H9 (cell line): ENCODE results near the gene ANGPTL7. TPM values are rescaled to one million over a fixed set of nuclear protein-coding genes. Genes with fewer than 3 reads are reported as not detected.

Experiments
- DNase-seq: peaks from one replicate; pipeline ENCODE4 v3.0.0-alpha.2; 2017
- H2AFZ ChIP-seq: one replicate; pipeline ENCODE4 v1.6.1; 2013; ENCODE audit warnings: mild to moderate bottlenecking, low read length, control low read depth, moderate library complexity
- H2AK5ac ChIP-seq: 2 replicates; pipeline ENCODE4 v1.6.1; 2013; ENCODE audit warnings: low read length, control low read depth, mixed read lengths; ENCODE audit not compliant: insufficient read length
- H2BK120ac ChIP-seq: one replicate; pipeline ENCODE4 v1.6.1; 2013; ENCODE audit warnings: low read depth, mild to moderate bottlenecking, low read length, control low read depth, inconsistent platforms; ENCODE audit not compliant: poor library complexity, severe bottlenecking
- H2BK12ac ChIP-seq: 2 replicates; pipeline ENCODE4 v1.6.1; 2013; ENCODE audit warnings: low read length, control low read depth, mixed read lengths, low read depth; ENCODE audit not compliant: insufficient read length
- H2BK15ac ChIP-seq: 2 replicates; pipeline ENCODE4 v1.6.1; 2013; ENCODE audit warnings: low read depth, low read length, control low read depth
- H2BK20ac ChIP-seq: one replicate; pipeline ENCODE4 v1.6.1; 2013; ENCODE audit warnings: low read depth, mild to moderate bottlenecking, low read length, control low read depth, inconsistent platforms; ENCODE audit not compliant: poor library complexity, severe bottlenecking
- H2BK5ac ChIP-seq: 2 replicates; pipeline ENCODE4 v1.6.1; 2013; ENCODE audit warnings: low read length, control low read depth, mixed read lengths; ENCODE audit not compliant: insufficient read length
- H3K14ac ChIP-seq: 2 replicates; pipeline ENCODE4 v1.6.1; 2013; ENCODE audit warnings: low read length, control low read depth; ENCODE audit not compliant: insufficient read depth
- H3K18ac ChIP-seq: 2 replicates; pipeline ENCODE4 v1.6.1; 2013; ENCODE audit warnings: low read depth, mild to moderate bottlenecking, mixed read lengths, low read length, control low read depth; ENCODE audit not compliant: insufficient read length
- H3K23ac ChIP-seq: 2 replicates; pipeline ENCODE4 v1.6.1; 2013; ENCODE audit warnings: low read length, control low read depth, mixed read lengths, low read depth; ENCODE audit not compliant: insufficient read length
- H3K23me2 ChIP-seq: 2 replicates; pipeline ENCODE4 v1.6.1; 2013; ENCODE audit warnings: low read depth, mild to moderate bottlenecking, mixed read lengths, low read length, control low read depth; ENCODE audit not compliant: insufficient read length, poor library complexity, severe bottlenecking
- H3K27ac ChIP-seq: 2 replicates; pipeline ENCODE4 v1.5.1; 2013; ENCODE audit warnings: low read length, control low read depth, mixed read lengths, low read depth; ENCODE audit not compliant: insufficient read length
- H3K27me3 ChIP-seq: 2 replicates; pipeline ENCODE4 v1.6.1; 2013; ENCODE audit warnings: low read length, control low read depth, inconsistent platforms; ENCODE audit not compliant: insufficient read depth
- H3K4ac ChIP-seq: 2 replicates; pipeline ENCODE4 v1.6.1; 2013; ENCODE audit warnings: low read depth, mild to moderate bottlenecking, control low read depth, inconsistent platforms, low read length, moderate library complexity
- H3K4me1 ChIP-seq: 2 replicates; pipeline ENCODE4 v1.6.1; 2013; ENCODE audit warnings: low read length, control low read depth, inconsistent platforms; ENCODE audit not compliant: insufficient read depth
- H3K4me2 ChIP-seq: 2 replicates; pipeline ENCODE4 v1.6.1; 2013; ENCODE audit warnings: low read length, control low read depth, mixed read lengths; ENCODE audit not compliant: insufficient read length, insufficient read depth
- H3K56ac ChIP-seq: 2 replicates; pipeline ENCODE4 v1.6.1; 2013; ENCODE audit warnings: low read depth, mild to moderate bottlenecking, mixed read lengths, low read length, control low read depth; ENCODE audit not compliant: insufficient read length
- H3K79me1 ChIP-seq: 2 replicates; pipeline ENCODE4 v1.6.1; 2013; ENCODE audit warnings: low read depth, mild to moderate bottlenecking, moderate library complexity, low read length, control low read depth, inconsistent platforms; ENCODE audit not compliant: insufficient read depth, poor library complexity, severe bottlenecking
- H3K79me2 ChIP-seq: 2 replicates; pipeline ENCODE4 v1.6.1; 2013; ENCODE audit warnings: low read length, control low read depth, inconsistent platforms; ENCODE audit not compliant: insufficient read depth
- H3K9ac ChIP-seq: 2 replicates; pipeline ENCODE4 v1.6.1; 2013; ENCODE audit warnings: low read length, control low read depth, mixed read lengths; ENCODE audit not compliant: insufficient read length; ENCODE audit errors: extremely low read depth
- H3K9me3 ChIP-seq: one replicate; pipeline ENCODE4 v1.6.1; 2013; ENCODE audit warnings: low read depth, low read length, inconsistent platforms; ENCODE audit not compliant: control insufficient read depth
- H3T11ph ChIP-seq: one replicate; pipeline ENCODE4 v1.6.1; 2013; ENCODE audit warnings: mild to moderate bottlenecking, low read length, control low read depth, inconsistent platforms
- H4K20me1 ChIP-seq: one replicate; pipeline ENCODE4 v1.6.1; 2013; ENCODE audit not compliant: control insufficient read depth, insufficient read length, insufficient read depth
- H4K5ac ChIP-seq: 2 replicates; pipeline ENCODE4 v1.6.1; 2013; ENCODE audit warnings: low read depth, mild to moderate bottlenecking, mixed read lengths, low read length, control low read depth; ENCODE audit not compliant: insufficient read length
- H4K8ac ChIP-seq: replicated peaks from 2 replicates; pipeline ENCODE4 v1.6.1; 2013; ENCODE audit warnings: low read length, control low read depth, mixed read lengths, low read depth; ENCODE audit not compliant: insufficient read length
- H4K91ac ChIP-seq: 2 replicates; pipeline ENCODE4 v1.6.1; 2013; ENCODE audit warnings: low read depth, mild to moderate bottlenecking, moderate library complexity, mixed read lengths, low read length, control low read depth; ENCODE audit not compliant: insufficient read length
- H3K27ac Mint-ChIP-seq, 3 experiments: 2 replicates in 2 of 3; 3 replicates in 1 of 3; pipeline ENCODE4 v1.8.0; 2020 to 2021; ENCODE audit warnings: mixed read lengths in 3 of 3, mild to moderate bottlenecking in 1 of 3, moderate library complexity in 1 of 3
- H3K27me3 Mint-ChIP-seq: 2 replicates; pipeline ENCODE4 v1.8.0; 2021; ENCODE audit warnings: low read depth, mild to moderate bottlenecking, moderate library complexity, mixed read lengths
- H3K36me3 Mint-ChIP-seq, 3 experiments: 2 replicates in 2 of 3; 3 replicates in 1 of 3; pipeline ENCODE4 v1.8.0; 2020 to 2021; ENCODE audit warnings: low read depth in 3 of 3, mixed read lengths in 3 of 3; ENCODE audit not compliant: insufficient read depth in 1 of 3
- H3K4me1 Mint-ChIP-seq, 2 experiments: 2 replicates each; pipeline ENCODE4 v1.8.0; 2020; ENCODE audit warnings: mixed read lengths in 2 of 2
- H3K4me3 Mint-ChIP-seq, 2 experiments: 2 replicates in 1 of 2; 3 replicates in 1 of 2; pipeline ENCODE4 v1.8.0; 2020 to 2021; ENCODE audit warnings: mild to moderate bottlenecking in 2 of 2, mixed read lengths in 2 of 2, moderate library complexity in 1 of 2
- H3K9me3 Mint-ChIP-seq, 2 experiments: 2 replicates in 1 of 2; 3 replicates in 1 of 2; pipeline ENCODE4 v1.8.0; 2020; ENCODE audit warnings: mild to moderate bottlenecking in 2 of 2, mixed read lengths in 2 of 2, moderate library complexity in 1 of 2
- WGBS: extraction: QIAGEN DNeasy Blood & Tissue Kit; methylation state at CpG from one replicate; pipeline ENCODE4 v1.1.7; 2013; ENCODE audit warnings: missing lambda C conversion rate, low lambda C conversion rate, mixed read lengths; ENCODE audit not compliant: insufficient read length; ENCODE audit errors: extremely low coverage; 5-methylcytosine and 5-hydroxymethylcytosine counted together
- total RNA-seq: library from RNA; stranded (reverse); gene quantifications from 2 replicates; pipeline ENCODE4 v1.2.1, GENCODE V29; 2021
- TF ChIP-seq, protein P1 (sequence below): fragments of 200-600 bp; sonication (generic); conservative IDR thresholded peaks from 3 replicates; pipeline ENCODE4 v1.8.0; 2021; ENCODE audit warnings: antibody characterized with exemption, mild to moderate bottlenecking

Gene ANGPTL7
- total RNA-seq, 1 experiment from 2014 or later: not detected

DNA sequence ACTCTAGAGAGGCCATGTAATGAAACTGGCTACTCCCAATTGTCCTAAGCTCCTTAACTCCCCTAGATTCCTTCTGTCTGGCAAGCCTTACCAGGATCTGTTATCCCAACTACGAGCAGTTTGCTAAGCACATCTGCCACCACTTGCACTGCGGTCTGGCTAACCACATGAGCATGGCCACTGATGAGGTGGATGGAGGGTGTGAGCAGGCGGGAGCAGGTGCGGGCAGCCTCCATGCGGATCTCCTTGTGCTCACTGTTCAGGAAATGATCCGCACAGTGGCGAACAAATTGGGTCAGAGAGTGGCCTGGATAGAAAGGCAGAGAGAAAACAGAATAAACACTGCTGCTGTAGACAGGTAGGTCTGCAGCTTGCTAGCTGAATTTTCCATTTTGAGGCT, 49.2 kb downstream of the ANGPTL7 start:
- Histone ChIP-seq H2BK20ac (no peak overlapping the region), H2AK5ac (no peak overlapping the region), H3K4me1 (no peaks in the 10 kb centered on the region), H3K27ac (no peak overlapping the region), H2BK15ac (no peak overlapping the region), H3K9me3 (no peaks in the 10 kb centered on the region), H3K79me2 (0 out of 2 replicates have a peak, but pooled peaks cover 1% of the 10 kb centered on the region), H3K23me2 (no peaks in the 10 kb centered on the region), H3K9ac (no peak overlapping the region), H4K5ac (no peak overlapping the region), H3K27me3 (no peaks in the 10 kb centered on the region), H3K18ac (no peak overlapping the region), H3K4me2 (no peak overlapping the region), H2BK120ac (no peak overlapping the region), H3K23ac (no peak overlapping the region), H3K56ac (no peak overlapping the region), H3K79me1 (no peaks in the 10 kb centered on the region), H4K91ac (no peak overlapping the region), H4K20me1 (no peaks in the 10 kb centered on the region), H4K8ac (no peak overlapping the region), H2BK12ac (no peak overlapping the region), H2BK5ac (no peak overlapping the region), H2AFZ (no peak overlapping the region), H3T11ph (no peak overlapping the region), H3K4ac (no peak overlapping the region), H3K14ac (no peak overlapping the region)
- Mint-ChIP-seq H3K27me3 (no peaks in the 10 kb centered on the region), H3K4me3 (no peak overlapping the region), H3K27ac (peak overlapping the region in 1 of 3 experiments; percentile 23; a peak in 1 of 7 replicates), H3K36me3 (peaks cover 35 to 96% (median 70%) of the 10 kb centered on the region in 3 experiments; a peak in 6 of 7 replicates), H3K9me3 (no peaks in the 10 kb centered on the region), H3K4me1 (no peaks in the 10 kb centered on the region)
- DNase-seq: no peak
- TF ChIP-seq, protein P1, sequence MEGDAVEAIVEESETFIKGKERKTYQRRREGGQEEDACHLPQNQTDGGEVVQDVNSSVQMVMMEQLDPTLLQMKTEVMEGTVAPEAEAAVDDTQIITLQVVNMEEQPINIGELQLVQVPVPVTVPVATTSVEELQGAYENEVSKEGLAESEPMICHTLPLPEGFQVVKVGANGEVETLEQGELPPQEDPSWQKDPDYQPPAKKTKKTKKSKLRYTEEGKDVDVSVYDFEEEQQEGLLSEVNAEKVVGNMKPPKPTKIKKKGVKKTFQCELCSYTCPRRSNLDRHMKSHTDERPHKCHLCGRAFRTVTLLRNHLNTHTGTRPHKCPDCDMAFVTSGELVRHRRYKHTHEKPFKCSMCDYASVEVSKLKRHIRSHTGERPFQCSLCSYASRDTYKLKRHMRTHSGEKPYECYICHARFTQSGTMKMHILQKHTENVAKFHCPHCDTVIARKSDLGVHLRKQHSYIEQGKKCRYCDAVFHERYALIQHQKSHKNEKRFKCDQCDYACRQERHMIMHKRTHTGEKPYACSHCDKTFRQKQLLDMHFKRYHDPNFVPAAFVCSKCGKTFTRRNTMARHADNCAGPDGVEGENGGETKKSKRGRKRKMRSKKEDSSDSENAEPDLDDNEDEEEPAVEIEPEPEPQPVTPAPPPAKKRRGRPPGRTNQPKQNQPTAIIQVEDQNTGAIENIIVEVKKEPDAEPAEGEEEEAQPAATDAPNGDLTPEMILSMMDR: no peak
- WGBS: no CpG with 5 or more reads among the region's 7 CpGs
